Measurements from ENCODE around the gene FAM47E. TPM values are rescaled to one million over a fixed set of nuclear protein-coding genes. Genes with fewer than 3 reads are reported as not detected.

The FAM47E gene
- total and polyA plus RNA-seq, 2 experiments from 2014 or later: 9.3 to 11.1 TPM

GRCh38 chr4:76253511-76253910, 2.0 kb downstream of the FAM47E start:
- TF ChIP-seq EZH2 (IDR thresholded peaks at IDR 0.05; ENCODE audit: borderline replicate concordance): no peak
- TF ChIP-seq CTCF (IDR thresholded peaks at IDR 0.05; ENCODE audit: poor library complexity): no peak
- Histone ChIP-seq H3K4me2 (no peak overlapping the region), H3K4me3 (no peak overlapping the region), H3K27me3 (peaks cover 4% of the 10 kb centered on the region), H3K9me3 (ENCODE audit: low read depth) (no peaks in the 10 kb centered on the region), H3K36me3 (replicated peaks; ENCODE audit: insufficient read depth, low read depth) (no peaks in the 10 kb centered on the region), H4K20me1 (ENCODE audit: insufficient read depth, poor library complexity, severe bottlenecking) (no peaks in the 10 kb centered on the region), H3K9me2 (replicated peaks; ENCODE audit: insufficient read depth) (no peaks in the 10 kb centered on the region), H3K4me1 (ENCODE audit: insufficient read depth) (peaks cover 4% of the 10 kb centered on the region), H3K79me2 (no peaks in the 10 kb centered on the region), H3K27ac (no peak overlapping the region), H2AFZ (no peak overlapping the region)
- DNase-seq (ENCODE audit: low spot score): no peak
- 94% methylated on average over 6 of the region's 6 CpGs for WGBS (ENCODE audit: low lambda C conversion rate, missing lambda C conversion rate)

- Histone ChIP-seq H3K27ac (no peak overlapping the region), H3K36me3 (replicated peaks; ENCODE audit: insufficient read depth, low read depth) (no peaks in the 10 kb centered on the region), H3K27me3 (peaks cover 4% of the 10 kb centered on the region), H4K20me1 (ENCODE audit: insufficient read depth, poor library complexity, severe bottlenecking) (no peaks in the 10 kb centered on the region), H2AFZ (no peak overlapping the region), H3K4me3 (no peak overlapping the region), H3K79me2 (no peaks in the 10 kb centered on the region), H3K9me3 (ENCODE audit: low read depth) (no peaks in the 10 kb centered on the region), H3K4me2 (no peak overlapping the region), H3K9me2 (replicated peaks; ENCODE audit: insufficient read depth) (no peaks in the 10 kb centered on the region), H3K4me1 (ENCODE audit: insufficient read depth) (no peaks in the 10 kb centered on the region)
- TF ChIP-seq CTCF (IDR thresholded peaks at IDR 0.05; ENCODE audit: poor library complexity) (no peak), EZH2 (IDR thresholded peaks at IDR 0.05; ENCODE audit: borderline replicate concordance) (no peak), EZH2phosphoT487 (IDR thresholded peaks at IDR 0.05; ENCODE audit: low read depth, severe bottlenecking, unreplicated experiment) (no peak)
- no peak for DNase-seq (ENCODE audit: low spot score)
- WGBS (ENCODE audit: low lambda C conversion rate, missing lambda C conversion rate): 92% methylated on average over 6 of the region's 6 CpGs
These were observed 4.5 kb downstream of the FAM47E start for GRCh38 chr4:76256032-76256431.

- no peaks in the 10 kb centered on the region for H3K9me2 ChIP-seq (replicated peaks; ENCODE audit: insufficient read depth)
- DNase-seq (ENCODE audit: low spot score): no peak
- TF ChIP-seq EZH2 (IDR thresholded peaks at IDR 0.05; ENCODE audit: borderline replicate concordance) (no peak), CTCF (IDR thresholded peaks at IDR 0.05; ENCODE audit: poor library complexity) (no peak), EZH2phosphoT487 (IDR thresholded peaks at IDR 0.05; ENCODE audit: low read depth, severe bottlenecking, unreplicated experiment) (no peak)
These were observed 5.4 kb downstream of the FAM47E start for GRCh38 chr4:76256968-76257367.

GRCh38 chr4:76257824-76258223, 6.3 kb downstream of the FAM47E start:
- WGBS (ENCODE audit: low lambda C conversion rate, missing lambda C conversion rate): 95% methylated on average over 3 of the region's 3 CpGs
- no peak for DNase-seq (ENCODE audit: low spot score)
- Histone ChIP-seq H3K36me3 (replicated peaks; ENCODE audit: insufficient read depth, low read depth) (no peaks in the 10 kb centered on the region), H3K27me3 (no peaks in the 10 kb centered on the region), H3K79me2 (no peaks in the 10 kb centered on the region), H3K27ac (no peak overlapping the region), H3K4me2 (no peak overlapping the region), H4K20me1 (ENCODE audit: insufficient read depth, poor library complexity, severe bottlenecking) (no peaks in the 10 kb centered on the region), H3K9me3 (ENCODE audit: low read depth) (no peaks in the 10 kb centered on the region), H3K4me3 (no peak overlapping the region), H3K4me1 (ENCODE audit: insufficient read depth) (no peaks in the 10 kb centered on the region), H2AFZ (no peak overlapping the region), H3K9me2 (replicated peaks; ENCODE audit: insufficient read depth) (no peaks in the 10 kb centered on the region)
- no peak for TF ChIP-seq EZH2phosphoT487 (IDR thresholded peaks at IDR 0.05; ENCODE audit: low read depth, severe bottlenecking, unreplicated experiment)
- no peak for TF ChIP-seq CTCF (IDR thresholded peaks at IDR 0.05; ENCODE audit: poor library complexity)
- no peak for TF ChIP-seq EZH2 (IDR thresholded peaks at IDR 0.05; ENCODE audit: borderline replicate concordance)

More at GRCh38 chr4:76256968-76257367, 5.4 kb downstream of the FAM47E start:
- H3K4me3 ChIP-seq: no peak overlapping the region
- no peaks in the 10 kb centered on the region for H3K36me3 ChIP-seq (replicated peaks; ENCODE audit: insufficient read depth, low read depth)
- H4K20me1 ChIP-seq (ENCODE audit: insufficient read depth, poor library complexity, severe bottlenecking): no peaks in the 10 kb centered on the region
- H3K79me2 ChIP-seq: no peaks in the 10 kb centered on the region
- WGBS (ENCODE audit: low lambda C conversion rate, missing lambda C conversion rate): 68% methylated on average over 1 of the region's 1 CpG
- H3K27me3 ChIP-seq: peaks cover 4% of the 10 kb centered on the region
- H3K27ac ChIP-seq: no peak overlapping the region
- H3K9me3 ChIP-seq (ENCODE audit: low read depth): no peaks in the 10 kb centered on the region
- H3K4me2 ChIP-seq: no peak overlapping the region
- no peak overlapping the region for H2AFZ ChIP-seq
- H3K4me1 ChIP-seq (ENCODE audit: insufficient read depth): no peaks in the 10 kb centered on the region

Measured in hepatocyte (in vitro differentiated cells).